Right atrium auricular region (tissue), 2 donors: ENCODE measurements around the gene ZSCAN26. TPM values are rescaled to one million over a fixed set of nuclear protein-coding genes. Genes with fewer than 3 reads are reported as not detected.

Experiments
- DNase-seq: peaks from one replicate; pipeline ENCODE4 v3.0.0-alpha.2; 2019; ENCODE audit warnings: low spot score
- H3K27ac ChIP-seq, 2 donors: fragments of 200-600 bp; sonication (generic); 1 replicate in 1 of 2; 2 replicates in 1 of 2; pipeline ENCODE4 v1.5.1; 2016 to 2019
- H3K27me3 ChIP-seq, 2 donors: fragments of 200-600 bp; sonication (generic); one replicate each; pipeline versions ENCODE4 v1.5.1 to v1.6.0; 2017 to 2019
- H3K36me3 ChIP-seq: fragments of 200-600 bp; sonication (generic); one replicate; pipeline ENCODE4 v1.5.1; 2016
- H3K4me1 ChIP-seq, 2 donors: fragments of 200-600 bp; sonication (generic); one replicate each; pipeline versions ENCODE4 v1.5.1 to v1.6.0; 2017 to 2019
- H3K4me3 ChIP-seq, 2 donors: fragments of 200-600 bp; sonication (generic); 1 replicate in 1 of 2; 2 replicates in 1 of 2; pipeline ENCODE4 v1.5.1; 2017 to 2019; ENCODE audit warnings: mild to moderate bottlenecking in 1 of 2, moderate library complexity in 1 of 2
- H3K9me3 ChIP-seq, 2 donors: fragments of 200-600 bp; sonication (generic); one replicate each; pipeline ENCODE4 v1.5.1; 2019
- CTCF ChIP-seq, 2 donors: fragments of 200-600 bp; sonication (generic); IDR thresholded peaks; one replicate each; pipeline ENCODE4 v1.5.1; 2019; ENCODE audit warnings: antibody characterized with exemption in 2 of 2
- total RNA-seq, 2 donors: library from RNA; depleted of rRNA; stranded (reverse); fragments of >200 nt; gene quantifications; one replicate each; pipeline ENCODE4 v1.1.0, GENCODE V29; 2016

The ZSCAN26 gene
- total RNA-seq, 2 donors from 2014 or later, result 11.2 to 13.3 TPM

GRCh38 chr6:28274888-28275287 lies 7.9 kb downstream of the ZSCAN26 start:
- Histone ChIP-seq H3K36me3 (peaks cover 53% of the 10 kb centered on the region), H3K27ac (no peak overlapping the region), H3K27me3 (no peaks in the 10 kb centered on the region), H3K9me3 (no peaks in the 10 kb centered on the region), H3K4me1 (no peaks in the 10 kb centered on the region), H3K4me3 (no peak overlapping the region)
- no peak for TF ChIP-seq CTCF (IDR thresholded peaks at IDR 0.05)
- DNase-seq, result no peak

GRCh38 chr6:28277746-28278145 lies 10.8 kb downstream of the ZSCAN26 start:
- Histone ChIP-seq H3K27me3 (no peaks in the 10 kb centered on the region), H3K9me3 (peaks cover 0 to under 1% of the 10 kb centered on the region in 2 donors), H3K27ac (no peak overlapping the region), H3K4me1 (peaks cover 0 to 5% of the 10 kb centered on the region in 2 donors), H3K36me3 (peaks cover 42% of the 10 kb centered on the region), H3K4me3 (no peak overlapping the region)
- DNase-seq, result no peak
- no peak for TF ChIP-seq CTCF (IDR thresholded peaks at IDR 0.05)

- Histone ChIP-seq H3K27me3 (no peaks in the 10 kb centered on the region), H3K4me1 (peaks cover 0 to 5% of the 10 kb centered on the region in 2 donors), H3K36me3 (peaks cover 23% of the 10 kb centered on the region), H3K27ac (peak overlapping the region; percentile 32 to 65), H3K4me3 (peak overlapping the region; percentile 52 to 74), H3K9me3 (peaks cover 0 to 7% of the 10 kb centered on the region in 2 donors)
- no peak for DNase-seq
- TF ChIP-seq CTCF (IDR thresholded peaks at IDR 0.05), result no peak
These were observed 13.8 kb downstream of the ZSCAN26 start for GRCh38 chr6:28280595-28281287.

GRCh38 chr6:28281288-28282064 lies 14.5 kb downstream of the ZSCAN26 start, which contains the start of gene PGBD1:
TSS of gene PGBD1 (plus strand) at chr6:28281572. CDS start at chr6:28283814, 2,242 bp downstream.
- TF ChIP-seq CTCF (IDR thresholded peaks at IDR 0.05), result peak in 1 of 2 donors; percentile 16
- peaks cover 0 to 5% of the 10 kb centered on the region in 2 donors for H3K4me1 ChIP-seq
- H3K4me3 ChIP-seq, result peak within 1 kb of the TSS; percentile 52 to 74
- peaks cover 0 to 7% of the 10 kb centered on the region in 2 donors for H3K9me3 ChIP-seq
- peak within 1 kb of the TSS; percentile 32 to 65 for H3K27ac ChIP-seq
- peak; percentile 70 for DNase-seq
- H3K27me3 ChIP-seq, result no peaks in the 10 kb centered on the region
- peaks cover 16% of the 10 kb centered on the region for H3K36me3 ChIP-seq

- TF ChIP-seq CTCF (IDR thresholded peaks at IDR 0.05), result no peak
- DNase-seq, result no peak
- Histone ChIP-seq H3K4me1 (peaks cover 0 to 5% of the 10 kb centered on the region in 2 donors), H3K36me3 (peaks cover 21% of the 10 kb centered on the region), H3K27ac (no peak overlapping the region), H3K4me3 (no peak overlapping the region), H3K27me3 (no peaks in the 10 kb centered on the region), H3K9me3 (peaks cover 0 to 7% of the 10 kb centered on the region in 2 donors)
These were observed 16.0 kb downstream of the ZSCAN26 start for GRCh38 chr6:28282926-28283325.
